GM18517 (cell line): ENCODE measurements around the gene LHFPL2.

ENCODE experiments used
- ATAC-seq: cut with Tn5 transposase; IDR thresholded peaks from one replicate; pipeline ENCODE4 v1.9.1; 2021; ENCODE audit warnings: mild to moderate bottlenecking, moderate library complexity; ENCODE audit not compliant: unreplicated experiment

Gene LHFPL2

GRCh38 chr5:78527925-78528324 is 120.6 kb downstream of the LHFPL2 start:
- no peak for ATAC-seq

GRCh38 chr5:78527054-78527859 is 121.3 kb downstream of the LHFPL2 start:
- ATAC-seq: no peak

- ATAC-seq: no peak
These were observed 122.5 kb downstream of the LHFPL2 start for GRCh38 chr5:78526049-78526525.

- no peak for ATAC-seq
These were observed 125.0 kb downstream of the LHFPL2 start for GRCh38 chr5:78523314-78524193.

- no peak for ATAC-seq
These were observed 125.9 kb downstream of the LHFPL2 start for GRCh38 chr5:78522476-78523260.

GRCh38 chr5:78521455-78521854 is 127.1 kb downstream of the LHFPL2 start:
- ATAC-seq: no peak

GRCh38 chr5:78519198-78519941 is 129.2 kb downstream of the LHFPL2 start:
- ATAC-seq: no peak

- ATAC-seq: no peak
These were observed 130.0 kb downstream of the LHFPL2 start for GRCh38 chr5:78518365-78519197.

GRCh38 chr5:78515670-78516069 is 132.9 kb downstream of the LHFPL2 start:
- no peak for ATAC-seq

GRCh38 chr5:78514427-78515330 is 133.9 kb downstream of the LHFPL2 start:
- ATAC-seq: no peak

- no peak for ATAC-seq
These were observed 135.1 kb downstream of the LHFPL2 start for GRCh38 chr5:78513441-78513840.

GRCh38 chr5:78512435-78512834 is 136.1 kb downstream of the LHFPL2 start:
- ATAC-seq: no peak

GRCh38 chr5:78511121-78511906 is 137.3 kb downstream of the LHFPL2 start:
- no peak for ATAC-seq

GRCh38 chr5:78509884-78510769 is 138.4 kb downstream of the LHFPL2 start:
- no peak for ATAC-seq

GRCh38 chr5:78509145-78509865 is 139.3 kb downstream of the LHFPL2 start:
- no peak for ATAC-seq

GRCh38 chr5:78508186-78508765 is 140.3 kb downstream of the LHFPL2 start:
- ATAC-seq: no peak
